Testis (tissue), 2 donors: ENCODE measurements around the gene FDXR.

Experiments
- POLR2A ChIP-seq: fragments of 450-650 bp; IDR thresholded peaks from one replicate; pipeline ENCODE4 v1.6.1; 2017; ENCODE audit warnings: antibody characterized with exemption, mild to moderate bottlenecking, moderate library complexity
- TF ChIP-seq, protein P1 (sequence below), 3 experiments: fragments of 450-650 bp in 2 of 3; fragments of 200-600 bp in 1 of 3; sonication (generic) in 1 of 3; IDR thresholded peaks; one replicate each; pipeline ENCODE4 v1.5.1; 2016 to 2019; ENCODE audit warnings: antibody characterized with exemption in 3 of 3, mild to moderate bottlenecking in 2 of 3, moderate library complexity in 1 of 3

DNA sequence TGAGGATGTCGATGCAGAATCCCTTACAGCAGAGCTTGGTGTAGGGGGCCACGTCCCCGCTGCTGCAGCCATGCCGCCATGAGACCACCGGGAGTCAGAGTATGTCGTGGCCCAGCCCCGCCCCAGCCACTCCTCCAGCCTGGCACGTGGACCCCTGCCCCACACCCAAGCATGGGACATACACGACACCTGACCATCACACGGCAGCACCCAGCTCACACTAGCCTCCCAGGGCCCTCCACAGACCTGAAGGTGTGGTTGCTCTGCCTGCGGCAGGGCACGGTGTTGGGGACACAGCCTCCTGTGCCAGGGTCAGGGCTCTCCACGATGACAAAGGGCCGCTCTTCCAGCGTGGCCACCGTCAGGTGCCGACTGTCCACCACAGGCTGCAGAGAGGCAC lies 22.5 kb downstream of the FDXR start:
- TF ChIP-seq, protein P1, sequence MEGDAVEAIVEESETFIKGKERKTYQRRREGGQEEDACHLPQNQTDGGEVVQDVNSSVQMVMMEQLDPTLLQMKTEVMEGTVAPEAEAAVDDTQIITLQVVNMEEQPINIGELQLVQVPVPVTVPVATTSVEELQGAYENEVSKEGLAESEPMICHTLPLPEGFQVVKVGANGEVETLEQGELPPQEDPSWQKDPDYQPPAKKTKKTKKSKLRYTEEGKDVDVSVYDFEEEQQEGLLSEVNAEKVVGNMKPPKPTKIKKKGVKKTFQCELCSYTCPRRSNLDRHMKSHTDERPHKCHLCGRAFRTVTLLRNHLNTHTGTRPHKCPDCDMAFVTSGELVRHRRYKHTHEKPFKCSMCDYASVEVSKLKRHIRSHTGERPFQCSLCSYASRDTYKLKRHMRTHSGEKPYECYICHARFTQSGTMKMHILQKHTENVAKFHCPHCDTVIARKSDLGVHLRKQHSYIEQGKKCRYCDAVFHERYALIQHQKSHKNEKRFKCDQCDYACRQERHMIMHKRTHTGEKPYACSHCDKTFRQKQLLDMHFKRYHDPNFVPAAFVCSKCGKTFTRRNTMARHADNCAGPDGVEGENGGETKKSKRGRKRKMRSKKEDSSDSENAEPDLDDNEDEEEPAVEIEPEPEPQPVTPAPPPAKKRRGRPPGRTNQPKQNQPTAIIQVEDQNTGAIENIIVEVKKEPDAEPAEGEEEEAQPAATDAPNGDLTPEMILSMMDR (IDR thresholded peaks at IDR 0.05), result no peak
- no peak for TF ChIP-seq POLR2A
